ENCODE data around the gene CSTF2T.

The CSTF2T gene

GRCh38 chr10:51651063-51651462, 48.3 kb downstream of the CSTF2T start:
- peak in 1 of 2 experiments; percentile 26 for DNase-seq (ENCODE audit: low read depth in 2 of 2)

GRCh38 chr10:51649064-51649463, 50.3 kb downstream of the CSTF2T start:
- no peak for DNase-seq (ENCODE audit: low read depth in 2 of 2)

Measured in fibroblast of skin of left quadriceps (primary cell).